HuH-7.5 (cell line): ENCODE data around the gene DNAH2.

Source experiments
- DNase-seq: peaks from one replicate; pipeline ENCODE4 v3.0.0; 2011; ENCODE audit warnings: low spot score

Gene DNAH2

DNA sequence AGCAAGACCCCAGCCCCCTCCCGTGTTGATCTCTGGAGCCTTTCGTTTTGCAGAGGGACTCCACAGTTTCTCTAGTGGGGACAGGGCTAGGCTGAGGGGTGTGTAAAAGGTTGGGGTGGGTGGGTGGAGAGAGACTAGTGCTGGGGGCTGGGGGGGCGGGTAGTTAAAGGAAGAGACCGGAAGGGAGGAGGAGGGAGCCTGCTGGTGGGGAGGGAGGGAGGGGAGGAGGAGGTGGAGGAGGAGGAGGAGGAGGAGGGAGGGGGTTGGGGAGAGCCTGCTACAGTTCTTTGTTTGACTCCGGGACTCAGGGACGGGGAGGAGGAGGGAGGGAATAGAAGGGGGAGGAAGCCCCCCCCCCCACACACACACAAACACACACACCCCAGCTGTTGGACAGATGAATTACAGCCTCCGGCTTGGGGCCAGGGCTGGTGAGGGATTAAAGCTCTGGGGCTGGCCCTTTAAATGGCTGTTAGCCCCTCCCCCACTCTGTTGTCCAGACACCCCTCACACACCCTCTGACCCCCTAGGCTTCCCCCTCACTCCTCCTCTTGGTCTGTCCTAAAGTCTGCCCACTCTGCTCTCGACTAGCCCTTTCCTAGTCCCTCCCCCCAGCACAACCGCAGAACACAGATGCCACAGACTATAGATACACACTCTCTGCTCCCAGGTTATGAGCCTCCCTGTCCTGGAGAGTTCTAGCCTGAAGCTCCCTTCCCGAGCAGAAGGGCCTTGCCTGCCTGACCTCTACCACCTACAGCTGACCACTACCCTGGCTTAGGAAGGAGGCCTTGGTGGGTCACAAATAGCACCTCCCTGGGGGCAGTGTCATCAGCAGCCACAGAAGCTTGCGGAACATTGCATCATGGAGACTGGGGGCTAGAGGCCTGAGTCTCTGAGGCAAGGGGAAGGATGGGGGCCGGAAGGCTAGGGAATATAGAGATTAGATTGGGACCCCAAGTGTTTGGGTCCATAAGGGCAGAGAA, 120.8 kb downstream of the DNAH2 start:
- DNase-seq: peak; percentile 41

DNA sequence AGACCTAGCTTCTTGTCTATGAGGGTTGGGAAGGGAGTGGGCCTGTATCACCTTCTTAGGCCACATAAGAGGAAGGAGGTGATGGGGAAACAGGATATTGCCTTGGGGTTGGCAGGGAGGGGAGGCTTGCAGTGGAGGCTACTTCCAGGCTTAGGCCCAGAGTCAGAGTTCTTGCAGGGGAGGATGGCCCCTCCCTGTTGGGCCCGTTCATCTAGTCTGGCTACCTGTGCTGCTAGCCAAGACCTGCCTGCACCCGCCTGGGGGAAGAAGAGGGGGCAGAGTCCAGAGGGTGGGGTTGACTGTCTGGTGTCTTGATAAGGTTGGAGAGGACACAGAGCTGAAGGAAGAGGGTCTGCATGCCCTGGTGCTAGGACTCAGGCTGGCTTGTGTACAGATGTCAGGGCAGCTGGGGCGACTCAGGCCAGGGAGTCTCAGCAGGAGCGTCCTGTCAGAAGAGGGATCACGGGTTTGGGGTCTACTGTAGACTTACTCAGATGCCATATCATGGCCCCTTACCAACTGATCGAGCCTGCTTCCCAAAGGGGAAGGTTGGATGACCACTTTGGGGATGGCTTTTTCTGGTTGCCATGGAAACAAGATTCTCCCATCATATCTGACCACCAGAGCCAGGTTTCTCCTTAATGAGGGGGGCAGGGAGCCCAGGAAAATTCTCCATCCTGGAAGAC, 121.8 kb downstream of the DNAH2 start:
- no peak for DNase-seq

DNA sequence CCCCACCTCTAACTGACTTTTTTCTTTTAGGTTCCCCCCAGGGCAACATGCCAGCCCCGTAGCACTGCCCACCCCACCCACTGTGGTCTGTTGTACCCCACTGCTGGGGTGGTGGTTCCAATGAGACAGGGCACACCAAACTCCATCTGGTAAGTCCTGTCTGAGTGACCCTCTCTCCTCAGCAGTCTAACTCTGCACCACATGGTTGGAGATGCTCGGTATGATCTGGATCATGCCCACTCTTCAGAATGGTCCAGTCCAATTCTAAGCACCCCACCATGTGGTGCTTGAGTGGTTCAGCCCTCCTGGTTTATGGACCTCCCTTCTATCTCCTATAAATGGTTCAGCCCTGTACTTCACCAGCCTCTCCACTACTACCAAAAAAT, 122.3 kb downstream of the DNAH2 start:
- no peak for DNase-seq

DNA sequence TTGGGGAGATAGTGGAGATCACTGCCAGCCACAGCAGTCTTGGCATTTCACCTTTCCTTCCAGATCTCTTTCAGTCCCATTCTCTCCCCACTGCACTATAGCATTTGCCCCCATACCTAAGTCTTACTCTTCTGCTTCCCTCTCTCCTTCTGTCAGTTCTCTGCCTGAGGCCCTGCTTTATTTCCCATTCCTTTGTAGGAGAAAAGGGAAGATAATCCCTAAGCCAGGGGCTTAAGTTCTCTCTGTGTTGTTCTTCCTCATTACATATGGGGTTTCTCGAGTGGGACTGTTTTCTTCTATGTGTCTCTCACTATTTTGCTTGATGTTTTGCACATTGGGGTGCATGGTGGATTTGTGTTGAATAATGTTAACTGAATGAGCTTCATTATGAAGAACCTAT, 122.9 kb downstream of the DNAH2 start:
- no peak for DNase-seq

DNA sequence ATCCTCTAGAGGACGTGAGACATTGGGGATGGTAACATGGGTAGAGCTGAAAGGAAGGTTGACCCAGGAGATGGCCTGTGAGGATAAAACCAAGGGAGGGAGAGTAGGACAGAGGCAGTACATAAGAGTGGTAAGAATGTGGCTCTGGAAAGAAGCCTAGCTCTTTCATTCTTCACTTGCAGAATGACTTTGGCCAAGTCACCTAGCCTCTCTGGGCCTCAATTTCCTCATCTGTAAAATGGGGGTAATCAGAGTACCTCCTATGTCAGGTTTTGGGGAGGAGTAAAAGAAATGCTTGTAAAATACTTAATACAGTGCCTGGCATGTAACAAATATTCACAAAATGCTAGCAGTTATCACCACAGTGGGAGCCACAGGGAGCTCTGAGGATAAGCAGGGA, 123.3 kb downstream of the DNAH2 start:
- DNase-seq: no peak

DNA sequence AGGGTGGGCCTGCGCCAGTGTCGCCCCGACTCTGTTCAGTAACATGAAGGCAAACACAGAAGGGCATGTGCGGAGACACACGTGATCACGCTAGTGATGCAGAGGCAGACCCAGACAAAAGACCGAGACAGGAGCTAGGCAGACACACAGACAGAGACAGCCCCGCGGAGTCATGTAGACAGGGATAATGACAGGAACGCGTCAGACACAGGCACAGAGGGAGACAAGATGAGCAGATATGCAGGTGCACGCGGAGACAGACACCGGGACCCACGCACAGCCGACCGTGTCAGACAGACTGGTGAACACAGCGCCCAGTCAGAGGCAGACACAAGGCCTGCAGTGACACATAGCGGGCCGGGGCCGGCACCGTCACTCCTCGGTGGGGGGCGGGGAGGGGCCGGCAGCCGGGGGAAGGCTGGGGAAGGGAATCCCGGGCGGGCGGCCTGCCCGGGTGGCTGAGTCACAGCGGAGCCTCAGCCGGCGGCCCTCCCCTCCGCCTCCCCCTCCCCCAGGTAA, 123.9 kb downstream of the DNAH2 start:
- peak; percentile 54 for DNase-seq

DNA sequence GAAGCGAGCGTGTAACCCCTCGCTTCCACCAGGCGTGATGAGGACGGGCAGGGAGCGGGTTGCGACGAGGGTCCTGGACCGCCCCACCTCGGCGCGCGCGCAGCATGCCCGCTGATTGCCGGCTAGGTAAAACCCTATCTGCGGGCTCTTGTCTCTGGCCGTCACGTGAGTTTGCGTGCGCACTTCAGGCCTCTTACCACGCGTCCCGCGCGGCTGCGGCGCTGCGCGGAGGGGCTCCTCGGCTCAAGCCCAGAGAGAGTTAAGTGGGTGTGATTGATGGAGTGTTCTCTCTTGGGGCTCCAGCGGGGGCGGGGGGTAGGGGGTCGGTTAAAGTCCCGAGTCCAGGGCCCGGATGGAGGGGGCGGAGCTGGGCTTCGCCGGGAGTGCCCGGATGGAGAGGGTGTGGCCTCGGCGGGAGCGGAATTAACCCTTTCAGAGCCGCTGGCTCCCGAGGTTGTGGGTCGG, 124.4 kb downstream of the DNAH2 start:
- DNase-seq: peak; percentile 80

DNA sequence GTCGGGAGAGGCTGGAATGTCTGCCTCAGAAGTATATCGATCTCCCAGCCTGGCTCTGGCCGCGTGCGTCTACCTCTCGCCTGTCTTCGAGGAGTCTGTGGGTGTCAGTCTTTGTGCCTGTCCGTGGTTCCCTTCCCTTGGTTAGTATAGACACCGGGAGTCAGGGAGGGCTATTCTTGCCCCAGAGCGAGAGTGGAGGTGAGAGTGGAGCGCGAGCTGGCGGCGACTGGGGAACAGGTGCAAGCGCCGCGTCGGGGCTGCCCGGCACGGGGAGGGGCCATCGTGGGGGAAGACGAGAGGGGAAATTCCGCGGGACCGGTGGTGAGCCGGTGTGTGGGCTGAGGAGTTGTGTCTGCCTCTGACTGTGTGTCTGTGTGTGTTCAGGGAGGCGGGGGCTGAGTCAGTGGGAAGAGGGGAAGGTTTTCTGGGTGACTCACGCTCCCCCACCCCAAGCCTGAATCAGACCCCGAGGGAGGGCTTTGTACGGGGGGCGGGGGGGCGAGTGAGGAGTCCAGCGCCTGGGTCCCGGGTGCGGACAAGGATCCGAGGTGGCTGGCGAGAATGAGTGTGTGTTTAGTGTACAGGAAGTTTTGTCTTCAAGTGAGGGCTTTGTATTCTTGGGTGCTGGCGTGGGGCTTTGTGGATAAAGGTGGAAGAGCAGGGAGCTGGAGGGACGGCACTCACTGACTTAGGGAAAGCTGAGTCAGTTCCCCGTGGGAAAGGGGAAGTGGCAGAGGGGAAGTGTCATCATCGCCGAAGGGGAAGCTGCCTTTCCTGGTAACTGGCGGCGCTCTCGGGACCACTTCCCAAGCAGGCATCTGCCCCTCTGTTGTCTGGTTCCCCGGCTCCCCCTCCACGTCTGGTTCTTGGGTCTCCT, 125.1 kb downstream of the DNAH2 start:
- DNase-seq: peak; percentile 39

DNA sequence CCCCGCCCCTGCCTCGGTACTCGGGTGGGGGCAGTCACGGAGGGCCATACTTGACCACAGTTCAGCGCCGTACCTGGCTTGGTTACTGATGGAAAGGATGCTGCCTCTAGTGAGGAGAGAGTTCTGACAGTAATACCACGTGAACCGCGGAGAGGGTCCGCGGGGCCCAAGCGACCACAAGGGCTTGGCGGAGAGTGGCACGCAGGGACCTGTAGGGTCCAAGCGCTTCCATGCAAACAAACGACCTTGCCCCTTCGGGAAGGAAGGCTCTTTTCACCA, 125.7 kb downstream of the DNAH2 start:
- no peak for DNase-seq

DNA sequence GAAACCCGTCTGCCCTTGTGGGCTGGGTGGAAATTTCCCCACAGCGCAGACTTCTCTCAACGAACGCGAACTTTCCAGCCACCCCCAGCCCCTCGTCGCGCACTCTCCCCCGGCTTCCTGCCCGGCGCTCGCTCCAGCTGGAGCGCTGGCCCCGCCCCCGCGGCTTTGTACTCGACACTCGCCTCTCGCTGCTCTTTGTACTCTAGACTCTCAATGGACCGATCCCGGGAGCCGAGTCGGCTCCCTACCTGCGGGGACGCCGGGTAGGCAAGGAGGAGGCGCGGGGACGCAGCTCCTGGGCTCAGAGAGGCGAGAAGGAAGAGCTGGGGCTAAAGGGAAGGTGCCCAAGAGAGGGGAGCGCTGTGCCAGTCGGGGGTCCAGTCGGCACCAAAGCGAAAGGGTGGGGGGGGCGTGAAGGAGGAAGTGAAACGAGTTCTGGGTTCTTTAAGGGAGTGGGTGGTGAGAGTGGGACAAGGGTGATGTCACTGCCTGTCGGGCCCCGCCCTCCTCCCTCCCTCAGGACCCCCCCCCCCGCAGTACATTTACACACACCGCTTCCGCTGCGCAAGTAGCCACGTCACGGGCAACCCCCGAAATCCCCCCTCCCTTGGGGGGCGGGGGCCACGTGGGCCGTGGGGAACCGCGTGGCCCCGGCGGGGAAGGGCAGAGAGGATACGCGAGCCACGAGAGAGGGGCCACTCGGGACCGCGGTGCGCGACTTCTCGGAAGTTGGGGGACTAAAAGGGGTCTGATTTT, 126.2 kb downstream of the DNAH2 start:
- peak; percentile 82 for DNase-seq

DNA sequence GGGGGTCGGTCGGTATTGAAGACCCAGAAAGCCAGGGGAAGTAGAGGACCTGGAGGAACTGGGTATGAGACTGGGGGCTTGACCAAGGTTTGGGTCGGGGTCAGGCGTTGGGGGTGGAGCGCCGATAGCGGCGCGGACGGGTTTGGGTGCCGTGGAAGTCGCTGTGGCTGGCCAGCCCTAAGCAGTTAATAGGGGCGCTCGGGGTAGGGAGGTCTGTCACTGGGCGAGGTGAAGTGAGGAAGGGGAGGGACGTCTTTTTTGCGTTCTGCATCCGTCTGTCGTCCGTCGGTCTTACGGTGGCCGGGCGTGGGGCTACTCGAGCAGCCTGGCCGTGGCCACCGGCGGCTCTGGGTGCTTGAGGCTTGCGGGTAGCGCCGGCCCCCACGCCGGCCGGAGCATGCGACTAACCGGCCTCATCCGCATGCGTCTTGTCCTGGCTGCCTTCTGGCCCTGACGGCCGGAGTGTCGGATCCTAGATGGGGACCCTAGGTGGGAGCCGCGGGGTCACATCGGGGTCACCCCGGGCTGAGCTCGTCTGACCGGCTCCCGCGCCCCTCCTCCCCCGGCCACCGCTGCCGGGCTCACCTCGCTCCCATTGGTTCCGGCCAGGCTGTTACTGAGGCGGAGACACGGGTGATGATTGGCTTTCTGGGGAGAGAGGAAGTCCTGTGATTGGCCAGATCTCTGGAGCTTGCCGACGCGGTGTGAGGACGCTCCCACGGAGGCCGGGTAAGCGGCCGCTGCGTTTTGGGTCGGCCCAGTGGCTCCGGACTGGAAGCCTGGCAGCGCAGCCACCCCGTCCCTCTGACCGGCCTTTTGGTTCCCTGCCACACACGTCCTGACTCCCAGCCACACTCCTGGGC, 127.0 kb downstream of the DNAH2 start:
- DNase-seq: peak; percentile 96

DNA sequence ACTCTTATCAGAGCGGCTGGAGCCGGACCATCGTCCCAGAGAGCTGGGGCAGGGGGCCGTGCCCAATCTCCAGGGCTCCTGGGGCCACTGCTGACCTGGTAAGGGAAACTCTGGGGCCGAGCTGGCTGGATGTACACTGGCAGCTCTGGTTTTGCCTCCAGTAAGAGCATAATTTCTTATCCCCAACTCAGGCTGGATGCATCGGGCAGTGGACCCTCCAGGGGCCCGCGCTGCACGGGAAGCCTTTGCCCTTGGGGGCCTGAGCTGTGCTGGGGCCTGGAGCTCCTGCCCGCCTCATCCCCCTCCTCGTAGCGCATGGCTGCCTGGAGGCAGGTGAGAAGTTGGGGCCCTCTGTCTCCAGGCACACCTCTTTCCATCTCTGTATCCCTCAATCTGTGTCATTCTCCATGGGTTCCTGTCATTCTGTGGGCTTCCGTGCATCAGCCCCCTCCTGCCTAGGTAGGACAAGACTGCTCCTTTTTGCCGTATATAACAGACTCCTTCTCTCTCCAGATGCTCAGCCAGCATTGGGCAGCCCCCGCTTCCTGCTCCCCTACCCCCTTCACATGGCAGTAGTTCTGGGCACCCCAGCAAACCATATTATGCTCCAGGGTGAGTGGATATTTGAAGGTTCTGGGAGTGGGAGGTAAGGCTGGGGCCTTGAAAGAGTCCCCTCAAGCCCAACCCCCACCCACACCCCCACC, 128.0 kb downstream of the DNAH2 start:
- DNase-seq: no peak

DNA sequence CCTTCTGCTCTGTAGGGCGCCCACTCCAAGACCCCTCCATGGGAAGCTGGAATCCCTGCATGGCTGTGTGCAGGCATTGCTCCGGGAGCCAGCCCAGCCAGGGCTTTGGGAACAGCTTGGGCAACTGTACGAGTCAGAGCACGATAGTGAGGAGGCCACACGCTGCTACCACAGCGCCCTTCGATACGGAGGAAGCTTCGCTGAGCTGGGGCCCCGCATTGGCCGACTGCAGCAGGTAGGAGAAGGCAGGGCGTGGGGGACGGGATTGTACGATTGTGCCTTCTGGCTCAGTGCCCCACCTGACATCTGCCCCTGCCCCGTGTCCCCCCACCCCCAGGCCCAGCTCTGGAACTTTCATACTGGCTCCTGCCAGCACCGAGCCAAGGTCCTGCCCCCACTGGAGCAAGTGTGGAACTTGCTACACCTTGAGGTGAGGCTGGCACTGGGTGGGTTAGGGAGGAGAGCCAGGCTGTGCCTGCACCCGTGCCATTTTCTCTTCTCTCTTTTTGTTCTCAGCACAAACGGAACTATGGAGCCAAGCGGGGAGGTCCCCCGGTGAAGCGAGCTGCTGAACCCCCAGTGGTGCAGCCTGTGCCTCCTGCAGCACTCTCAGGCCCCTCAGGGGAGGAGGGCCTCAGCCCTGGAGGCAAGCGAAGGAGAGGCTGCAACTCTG, 128.7 kb downstream of the DNAH2 start:
- DNase-seq: no peak

DNA sequence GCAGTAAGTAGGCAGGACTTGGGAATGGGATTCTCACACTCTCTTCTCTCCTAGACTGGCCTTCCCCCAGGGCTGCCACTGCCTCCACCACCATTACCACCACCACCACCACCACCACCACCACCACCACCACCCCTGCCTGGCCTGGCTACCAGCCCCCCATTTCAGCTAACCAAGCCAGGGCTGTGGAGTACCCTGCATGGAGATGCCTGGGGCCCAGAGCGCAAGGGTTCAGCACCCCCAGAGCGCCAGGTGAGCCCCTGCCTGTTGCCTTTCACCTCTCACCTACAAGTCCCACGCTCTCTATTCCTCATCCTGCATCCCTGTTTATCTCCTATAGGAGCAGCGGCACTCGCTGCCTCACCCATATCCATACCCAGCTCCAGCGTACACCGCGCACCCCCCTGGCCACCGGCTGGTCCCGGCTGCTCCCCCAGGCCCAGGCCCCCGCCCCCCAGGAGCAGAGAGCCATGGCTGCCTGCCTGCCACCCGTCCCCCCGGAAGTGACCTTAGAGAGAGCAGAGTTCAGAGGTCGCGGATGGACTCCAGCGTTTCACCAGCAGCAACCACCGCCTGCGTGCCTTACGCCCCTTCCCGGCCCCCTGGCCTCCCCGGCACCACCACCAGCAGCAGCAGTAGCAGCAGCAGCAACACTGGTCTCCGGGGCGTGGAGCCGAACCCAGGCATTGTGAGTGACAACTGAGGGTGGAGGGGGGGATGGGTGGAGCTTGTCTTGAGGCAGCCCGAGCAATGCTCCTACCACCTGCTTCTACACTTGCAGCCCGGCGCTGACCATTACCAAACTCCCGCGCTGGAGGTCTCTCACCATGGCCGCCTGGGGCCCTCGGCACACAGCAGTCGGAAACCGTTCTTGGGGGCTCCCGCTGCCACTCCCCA, 129.5 kb downstream of the DNAH2 start:
- no peak for DNase-seq

DNA sequence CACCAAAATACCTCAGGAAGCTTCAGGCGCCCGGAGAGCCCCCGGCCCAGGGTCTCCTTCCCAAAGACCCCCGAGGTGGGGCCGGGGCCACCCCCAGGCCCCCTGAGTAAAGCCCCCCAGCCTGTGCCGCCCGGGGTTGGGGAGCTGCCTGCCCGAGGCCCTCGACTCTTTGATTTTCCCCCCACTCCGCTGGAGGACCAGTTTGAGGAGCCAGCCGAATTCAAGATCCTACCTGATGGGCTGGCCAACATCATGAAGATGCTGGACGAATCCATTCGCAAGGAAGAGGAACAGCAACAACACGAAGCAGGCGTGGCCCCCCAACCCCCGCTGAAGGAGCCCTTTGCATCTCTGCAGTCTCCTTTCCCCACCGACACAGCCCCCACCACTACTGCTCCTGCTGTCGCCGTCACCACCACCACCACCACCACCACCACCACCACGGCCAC, 130.6 kb downstream of the DNAH2 start:
- DNase-seq: no peak

DNA sequence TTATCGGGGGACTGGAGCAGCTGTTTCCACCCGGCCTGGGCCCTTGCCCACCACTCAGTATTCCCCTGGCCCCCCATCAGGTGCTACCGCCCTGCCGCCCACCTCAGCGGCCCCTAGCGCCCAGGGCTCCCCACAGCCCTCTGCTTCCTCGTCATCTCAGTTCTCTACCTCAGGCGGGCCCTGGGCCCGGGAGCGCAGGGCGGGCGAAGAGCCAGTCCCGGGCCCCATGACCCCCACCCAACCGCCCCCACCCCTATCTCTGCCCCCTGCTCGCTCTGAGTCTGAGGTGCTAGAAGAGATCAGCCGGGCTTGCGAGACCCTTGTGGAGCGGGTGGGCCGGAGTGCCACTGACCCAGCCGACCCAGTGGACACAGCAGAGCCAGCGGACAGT, 131.2 kb downstream of the DNAH2 start:
- no peak for DNase-seq

DNA sequence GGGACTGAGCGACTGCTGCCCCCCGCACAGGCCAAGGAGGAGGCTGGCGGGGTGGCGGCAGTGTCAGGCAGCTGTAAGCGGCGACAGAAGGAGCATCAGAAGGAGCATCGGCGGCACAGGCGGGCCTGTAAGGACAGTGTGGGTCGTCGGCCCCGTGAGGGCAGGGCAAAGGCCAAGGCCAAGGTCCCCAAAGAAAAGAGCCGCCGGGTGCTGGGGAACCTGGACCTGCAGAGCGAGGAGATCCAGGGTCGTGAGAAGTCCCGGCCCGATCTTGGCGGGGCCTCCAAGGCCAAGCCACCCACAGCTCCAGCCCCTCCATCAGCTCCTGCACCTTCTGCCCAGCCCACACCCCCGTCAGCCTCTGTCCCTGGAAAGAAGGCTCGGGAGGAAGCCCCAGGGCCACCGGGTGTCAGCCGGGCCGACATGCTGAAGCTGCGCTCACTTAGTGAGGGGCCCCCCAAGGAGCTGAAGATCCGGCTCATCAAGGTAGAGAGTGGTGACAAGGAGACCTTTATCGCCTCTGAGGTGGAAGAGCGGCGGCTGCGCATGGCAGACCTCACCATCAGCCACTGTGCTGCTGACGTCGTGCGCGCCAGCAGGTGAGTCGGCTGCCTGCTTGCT, 131.7 kb downstream of the DNAH2 start:
- no peak for DNase-seq
